GM19023 (cell line): Measurements from ENCODE around the gene MAP4K4.
"Not testable (repeated sequence)": the region's sequence is repeated elsewhere in the genome, so short reads cannot be mapped to it uniquely, and the experiment has no call there.

Source experiments
- ATAC-seq: cut with Tn5 transposase; IDR thresholded peaks from one replicate; pipeline ENCODE4 v1.9.1; 2021; ENCODE audit warnings: mild to moderate bottlenecking, moderate library complexity; ENCODE audit not compliant: unreplicated experiment

MAP4K4 gene

GRCh38 chr2:101897301-101897700 is 199.8 kb downstream of the MAP4K4 start:
- ATAC-seq, result no peak

- ATAC-seq, result no peak
Observed at GRCh38 chr2:101899265-101899664, 201.8 kb downstream of the MAP4K4 start.

GRCh38 chr2:101899871-101900270 is 202.4 kb downstream of the MAP4K4 start:
- no peak for ATAC-seq

- ATAC-seq, result peak; percentile 84
Observed at GRCh38 chr2:101900375-101900774, 202.9 kb downstream of the MAP4K4 start.

- no peak for ATAC-seq
Observed at GRCh38 chr2:101901241-101901640, 203.7 kb downstream of the MAP4K4 start.

GRCh38 chr2:101902169-101902568 is 204.7 kb downstream of the MAP4K4 start:
- ATAC-seq, result no peak

GRCh38 chr2:101904916-101905315 is 207.4 kb downstream of the MAP4K4 start:
- no peak for ATAC-seq

- ATAC-seq, result no peak
Observed at GRCh38 chr2:101905746-101906336, 208.3 kb downstream of the MAP4K4 start.

GRCh38 chr2:101909760-101910159 is 212.3 kb downstream of the MAP4K4 start:
- ATAC-seq, result no peak

- peak; percentile 91 for ATAC-seq
Observed at GRCh38 chr2:101912545-101912944, 215.0 kb downstream of the MAP4K4 start.

GRCh38 chr2:101921319-101921952 is 223.9 kb downstream of the MAP4K4 start:
- ATAC-seq, result no peak

GRCh38 chr2:101921953-101922325 is 224.4 kb downstream of the MAP4K4 start:
- no peak for ATAC-seq

- ATAC-seq, result not testable (repeated sequence)
Observed at GRCh38 chr2:101924311-101924710, 226.8 kb downstream of the MAP4K4 start.

GRCh38 chr2:101930019-101930418 is 232.5 kb downstream of the MAP4K4 start:
- no peak for ATAC-seq

- no peak for ATAC-seq
Observed at GRCh38 chr2:101930847-101931246, 233.3 kb downstream of the MAP4K4 start.

- ATAC-seq, result no peak
Observed at GRCh38 chr2:101931402-101931801, 233.9 kb downstream of the MAP4K4 start.

- not testable (repeated sequence) for ATAC-seq
Observed at GRCh38 chr2:101935764-101936163, 238.3 kb downstream of the MAP4K4 start.

GRCh38 chr2:101942851-101943250 is 245.3 kb downstream of the MAP4K4 start:
- no peak for ATAC-seq
